Sigmoid colon (tissue), 7 donors: Measurements from ENCODE around the gene TEX30. TPM values are rescaled to one million over a fixed set of nuclear protein-coding genes. Genes with fewer than 3 reads are reported as not detected.
A peak's percentile ranks its signal among the peaks of the same experiment; 100 is the strongest.

Experiments used
- DNase-seq: peaks from one replicate; pipeline ENCODE4 v3.0.0-alpha.2; 2019
- H3K27ac ChIP-seq, 4 donors: fragments of 200-600 bp; sonication (generic); one replicate each; pipeline ENCODE4 v1.5.1; 2016 to 2019; ENCODE audit warnings: mild to moderate bottlenecking in 1 of 4
- H3K27me3 ChIP-seq, 3 donors: fragments of 200-600 bp; sonication (generic); one replicate each; pipeline ENCODE4 v1.5.1; 2019; ENCODE audit warnings: mild to moderate bottlenecking in 1 of 3
- H3K36me3 ChIP-seq, 4 donors: fragments of 200-600 bp; sonication (generic); one replicate each; pipeline ENCODE4 v1.5.1; 2016 to 2019
- H3K4me1 ChIP-seq, 4 donors: fragments of 200-600 bp; sonication (generic); one replicate each; pipeline ENCODE4 v1.5.1; 2017 to 2019
- H3K4me3 ChIP-seq, 4 donors: fragments of 200-600 bp; sonication (generic); one replicate each; pipeline ENCODE4 v1.5.1; 2017 to 2019; ENCODE audit warnings: mild to moderate bottlenecking in 2 of 4, moderate library complexity in 1 of 4
- H3K9me3 ChIP-seq, 4 donors: fragments of 200-600 bp in 3 of 4; sonication (generic) in 3 of 4; one replicate each; pipeline versions ENCODE4 v1.5.1 to v1.6.1; 2013 to 2019
- CTCF ChIP-seq, 4 experiments: fragments of 450-650 bp in 3 of 4; fragments of 200-600 bp in 1 of 4; IDR thresholded peaks; one replicate each; pipeline ENCODE4 v1.5.1; 2016 to 2019; ENCODE audit warnings: antibody characterized with exemption in 4 of 4, mild to moderate bottlenecking in 3 of 4, moderate library complexity in 2 of 4
- EP300 ChIP-seq, 4 donors: sonication (generic); formaldehyde crosslinking; IDR thresholded peaks; one replicate each; pipeline ENCODE4 v1.6.1; 2017; ENCODE audit warnings: antibody characterized with exemption in 4 of 4
- POLR2A ChIP-seq, 2 donors: fragments of 450-650 bp; IDR thresholded peaks; one replicate each; pipeline ENCODE4 v1.6.1; 2016; ENCODE audit warnings: antibody characterized with exemption in 2 of 2, mild to moderate bottlenecking in 2 of 2, moderate library complexity in 2 of 2
- POLR2AphosphoS5 ChIP-seq, 4 donors: sonication (generic); formaldehyde crosslinking; IDR thresholded peaks; one replicate each; pipeline ENCODE4 v1.6.1; 2017; ENCODE audit warnings: antibody characterized with exemption in 4 of 4
- WGBS, 2 donors: extraction: QIAGEN DNeasy Blood & Tissue Kit; methylation state at CpG; one replicate each; pipeline ENCODE4 v1.1.7; 2013; 5-methylcytosine and 5-hydroxymethylcytosine counted together
- intact Hi-C: fragments of 100-400 bp; cut with DNase I; formaldehyde crosslinking; loops from one replicate; pipeline ENCODE4 v1.15.1; 2023
- polyA plus RNA-seq, 3 donors: library from polyadenylated mRNA; stranded (reverse); fragments of 200-250 nt; gene quantifications; one replicate each; pipeline ENCODE4 v1.2.3, GENCODE V29; 2013
- total RNA-seq, 4 donors: library from RNA; depleted of rRNA; stranded (reverse); fragments of >200 nt; gene quantifications; one replicate each; pipeline ENCODE4 v1.1.0, GENCODE V29; 2016
- donor health status: healthy with polysubstance abuse.
- donor health status: Bipolar disorder and iron deficiency.
- donor health status: healthy.

The TEX30 gene
- total and polyA plus RNA-seq, 7 donors = 6.6 to 17.3 (median 8.9) TPM

- peaks cover 0 to 18% (median 11%) of the 10 kb centered on the region in 4 donors for H3K4me1 ChIP-seq
- no peaks in the 10 kb centered on the region for H3K9me3 ChIP-seq
- H3K4me3 ChIP-seq = no peak overlapping the region
- no peak for TF ChIP-seq EP300 (IDR thresholded peaks at IDR 0.05)
- TF ChIP-seq POLR2A (IDR thresholded peaks at IDR 0.05) = no peak
- no peak for TF ChIP-seq POLR2AphosphoS5 (IDR thresholded peaks at IDR 0.05)
- H3K36me3 ChIP-seq = no peaks in the 10 kb centered on the region
- intact Hi-C loops = loop anchor here (5.0 kb wide), 1 partner anchor 72 kb away; the partner anchor contains the start of gene ERCC5
- no peak for DNase-seq
- no peaks in the 10 kb centered on the region for H3K27me3 ChIP-seq
- 83 to 89% methylated on average over 14 of the region's 14 CpGs for WGBS, 2 donors
- H3K27ac ChIP-seq = no peak overlapping the region
These were observed 1.3 kb upstream of the TEX30 start for GRCh38 chr13:102774591-102775520.

- intact Hi-C loops = loop anchor here (5.0 kb wide), 1 partner anchor 73 kb away; the partner anchor contains the start of gene ERCC5
- Histone ChIP-seq H3K27ac (peak overlapping the region; percentile 82 to 90 (median 90)), H3K4me1 (peaks cover 0 to 18% (median 11%) of the 10 kb centered on the region in 4 donors), H3K4me3 (peak overlapping the region; percentile 66 to 91 (median 80)), H3K9me3 (no peaks in the 10 kb centered on the region), H3K36me3 (no peaks in the 10 kb centered on the region), H3K27me3 (no peaks in the 10 kb centered on the region)
- TF ChIP-seq EP300 (IDR thresholded peaks at IDR 0.05) (no peak), CTCF (IDR thresholded peaks at IDR 0.05) (no peak), POLR2A (IDR thresholded peaks at IDR 0.05) (no peak), POLR2AphosphoS5 (IDR thresholded peaks at IDR 0.05) (no peak)
- DNase-seq = no peak
- 73 to 91% methylated on average over 27 of the region's 27 CpGs for WGBS, 2 donors
These were observed 605 bp upstream of the TEX30 start for GRCh38 chr13:102774214-102774568.

- no peak for TF ChIP-seq CTCF (IDR thresholded peaks at IDR 0.05)
- no peak for TF ChIP-seq EP300 (IDR thresholded peaks at IDR 0.05)
- TF ChIP-seq POLR2AphosphoS5 (IDR thresholded peaks at IDR 0.05) = no peak
- TF ChIP-seq POLR2A (IDR thresholded peaks at IDR 0.05) = no peak
- no peaks in the 10 kb centered on the region for H3K27me3 ChIP-seq
- no peaks in the 10 kb centered on the region for H3K9me3 ChIP-seq
- intact Hi-C loops = loop anchor here (2.0 to 5.0 kb wide), 2 partner anchors 75 to 175 kb away; partner anchors contain the start of genes ERCC5 and TPP2
- DNase-seq = no peak
- peaks cover 0 to 10% (median 0%) of the 10 kb centered on the region in 4 donors for H3K36me3 ChIP-seq
- peaks cover 0 to 18% (median 11%) of the 10 kb centered on the region in 4 donors for H3K4me1 ChIP-seq
- H3K4me3 ChIP-seq = no peak overlapping the region
- 93 to 94% methylated on average over 16 of the region's 16 CpGs for WGBS, 2 donors
- H3K27ac ChIP-seq = no peak overlapping the region
These were observed 1.6 kb downstream of the TEX30 start for GRCh38 chr13:102772042-102772425.

GRCh38 chr13:102771298-102772041 lies 2.1 kb downstream of the TEX30 start:
- WGBS, 2 donors = 82 to 94% methylated on average over 6 of the region's 6 CpGs

More at GRCh38 chr13:102771298-102772041, 2.1 kb downstream of the TEX30 start:
- no peaks in the 10 kb centered on the region for H3K27me3 ChIP-seq
- no peaks in the 10 kb centered on the region for H3K9me3 ChIP-seq
- no peak for DNase-seq
- intact Hi-C loops = loop anchor here (2.0 to 5.0 kb wide), 2 partner anchors 76 to 175 kb away; partner anchors contain the start of genes ERCC5 and TPP2
- peaks cover 0 to 12% (median 0%) of the 10 kb centered on the region in 4 donors for H3K36me3 ChIP-seq
- H3K4me3 ChIP-seq = no peak overlapping the region
- no peak overlapping the region for H3K27ac ChIP-seq
- TF ChIP-seq CTCF (IDR thresholded peaks at IDR 0.05) (no peak), POLR2A (IDR thresholded peaks at IDR 0.05) (no peak), POLR2AphosphoS5 (IDR thresholded peaks at IDR 0.05) (no peak), EP300 (IDR thresholded peaks at IDR 0.05) (no peak)
- H3K4me1 ChIP-seq = peaks cover 0 to 18% (median 11%) of the 10 kb centered on the region in 4 donors
